Glomerular visceral epithelial cell (primary cell): ENCODE measurements around the gene TMEM184A.

Experiments used
- DNase-seq: peaks from one replicate; pipeline ENCODE4 v3.0.0-alpha.2; 2016; ENCODE audit errors: extremely low spot score

Gene TMEM184A

GRCh38 chr7:1550846-1551155, 5.2 kb downstream of the TMEM184A start:
- no peak for DNase-seq

GRCh38 chr7:1550005-1550845, 5.8 kb downstream of the TMEM184A start:
- no peak for DNase-seq

GRCh38 chr7:1549357-1550004, 6.5 kb downstream of the TMEM184A start:
- DNase-seq, result no peak

- DNase-seq, result no peak
Measured at GRCh38 chr7:1548944-1549343, 7.1 kb downstream of the TMEM184A start.

- no peak for DNase-seq
Measured at GRCh38 chr7:1548438-1548831, 7.6 kb downstream of the TMEM184A start.

- DNase-seq, result no peak
Measured at GRCh38 chr7:1547777-1548437, 8.1 kb downstream of the TMEM184A start.

GRCh38 chr7:1546909-1547776, 8.9 kb downstream of the TMEM184A start:
- no peak for DNase-seq

- DNase-seq, result no peak
Measured at GRCh38 chr7:1546274-1546908, 9.6 kb downstream of the TMEM184A start.

GRCh38 chr7:1545417-1546246, 10.4 kb downstream of the TMEM184A start:
- no peak for DNase-seq

- DNase-seq, result no peak
Measured at GRCh38 chr7:1544896-1545416, 11.0 kb downstream of the TMEM184A start.

GRCh38 chr7:1544178-1544895, 11.7 kb downstream of the TMEM184A start:
- DNase-seq, result no peak

- DNase-seq, result no peak
Measured at GRCh38 chr7:1543826-1544177, 12.2 kb downstream of the TMEM184A start.

GRCh38 chr7:1542841-1543747, 12.9 kb downstream of the TMEM184A start:
- no peak for DNase-seq

- DNase-seq, result no peak
Measured at GRCh38 chr7:1542329-1542728, 13.7 kb downstream of the TMEM184A start.

GRCh38 chr7:1541431-1542162, 14.4 kb downstream of the TMEM184A start:
- no peak for DNase-seq

GRCh38 chr7:1540776-1541271, 15.2 kb downstream of the TMEM184A start:
- no peak for DNase-seq

GRCh38 chr7:1539882-1540775, 15.9 kb downstream of the TMEM184A start:
- DNase-seq, result no peak
